ENCODE data around the gene MAGEF1.
"Not testable (repeated sequence)": the region's sequence is repeated elsewhere in the genome, so short reads cannot be mapped to it uniquely, and the experiment has no call there.

Gene MAGEF1

DNA sequence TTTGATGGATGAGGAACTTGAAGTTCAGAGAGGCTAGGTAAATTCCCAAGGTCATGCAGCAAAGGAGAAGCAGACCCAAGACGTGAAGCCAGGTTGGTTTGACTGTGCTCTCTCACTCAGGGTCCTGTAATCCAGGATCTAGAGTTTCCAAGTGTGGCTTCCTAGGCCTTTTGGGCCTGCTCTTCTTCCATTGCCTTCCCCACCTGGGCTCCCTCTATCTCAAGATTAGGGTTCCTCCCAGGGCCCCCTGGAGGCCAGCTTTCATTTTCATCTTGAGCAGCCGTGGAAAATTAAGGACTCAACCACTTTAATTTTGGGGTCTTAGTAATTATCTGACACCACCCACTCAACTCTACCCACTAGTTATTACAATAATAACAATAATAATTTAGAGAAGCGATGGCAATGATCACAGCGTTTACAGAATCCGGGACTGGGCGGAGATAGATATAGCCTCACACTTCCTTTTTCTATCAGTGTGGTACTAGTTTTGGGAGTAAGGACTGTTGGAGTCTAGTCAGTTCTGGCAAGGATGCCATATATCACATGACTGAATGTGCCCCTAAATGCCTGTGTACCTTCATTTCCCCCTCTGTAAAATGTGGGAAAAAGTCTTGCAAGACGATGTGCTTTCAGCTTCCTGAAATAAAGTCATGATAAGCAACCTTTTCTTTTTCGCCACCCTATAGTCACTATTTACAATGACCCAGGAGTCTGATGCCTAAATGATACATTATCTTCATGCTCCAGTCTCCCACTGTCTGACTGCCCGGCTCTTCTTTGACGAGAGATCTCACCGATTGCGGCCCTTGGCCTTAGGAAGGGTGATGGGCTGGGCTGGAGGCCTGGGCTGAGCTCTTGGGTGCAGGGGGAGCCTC is 30.2 kb upstream of the MAGEF1 start:
- peak; percentile 39 for DNase-seq

- peak; percentile 1 for DNase-seq
Observed at GRCh38 chr3:184741259-184741556, 29.3 kb upstream of the MAGEF1 start.

DNA sequence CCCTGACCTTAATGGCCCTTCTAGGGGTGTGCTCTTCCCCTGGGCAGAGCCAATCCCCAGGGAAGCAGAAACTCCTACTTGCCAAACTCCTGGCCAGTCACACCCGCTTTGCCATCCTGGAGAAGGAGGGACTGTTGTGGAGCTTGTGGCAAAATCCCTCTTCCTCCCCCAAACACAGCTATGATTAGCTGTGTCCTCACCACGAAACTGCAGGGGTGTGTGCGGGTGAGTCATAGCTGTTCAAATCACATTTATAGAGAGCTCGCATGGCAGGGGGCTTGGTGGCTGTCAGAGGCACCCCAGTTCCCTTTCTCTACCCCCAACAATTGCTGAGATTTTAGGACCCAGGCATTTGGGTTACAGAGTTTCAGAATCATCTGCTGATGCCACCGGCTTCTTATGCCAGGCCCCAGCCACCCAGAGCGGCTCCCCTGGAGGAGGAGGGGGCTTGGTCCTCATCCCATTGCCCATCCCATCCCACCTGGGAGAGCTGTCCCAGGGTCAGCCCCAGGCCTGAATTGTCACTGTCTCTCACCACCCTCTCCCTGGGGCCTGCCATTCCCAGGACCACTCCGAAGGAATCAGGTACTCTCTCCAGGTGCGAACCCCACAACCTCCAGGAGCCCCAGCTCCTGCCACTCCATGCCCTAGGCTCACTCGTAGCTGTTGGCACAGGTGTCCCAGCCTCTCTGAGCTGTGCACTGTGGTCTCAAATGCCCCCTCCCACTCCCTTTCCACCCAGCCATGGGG is 28.8 kb upstream of the MAGEF1 start:
- peak; percentile 45 for DNase-seq

DNA sequence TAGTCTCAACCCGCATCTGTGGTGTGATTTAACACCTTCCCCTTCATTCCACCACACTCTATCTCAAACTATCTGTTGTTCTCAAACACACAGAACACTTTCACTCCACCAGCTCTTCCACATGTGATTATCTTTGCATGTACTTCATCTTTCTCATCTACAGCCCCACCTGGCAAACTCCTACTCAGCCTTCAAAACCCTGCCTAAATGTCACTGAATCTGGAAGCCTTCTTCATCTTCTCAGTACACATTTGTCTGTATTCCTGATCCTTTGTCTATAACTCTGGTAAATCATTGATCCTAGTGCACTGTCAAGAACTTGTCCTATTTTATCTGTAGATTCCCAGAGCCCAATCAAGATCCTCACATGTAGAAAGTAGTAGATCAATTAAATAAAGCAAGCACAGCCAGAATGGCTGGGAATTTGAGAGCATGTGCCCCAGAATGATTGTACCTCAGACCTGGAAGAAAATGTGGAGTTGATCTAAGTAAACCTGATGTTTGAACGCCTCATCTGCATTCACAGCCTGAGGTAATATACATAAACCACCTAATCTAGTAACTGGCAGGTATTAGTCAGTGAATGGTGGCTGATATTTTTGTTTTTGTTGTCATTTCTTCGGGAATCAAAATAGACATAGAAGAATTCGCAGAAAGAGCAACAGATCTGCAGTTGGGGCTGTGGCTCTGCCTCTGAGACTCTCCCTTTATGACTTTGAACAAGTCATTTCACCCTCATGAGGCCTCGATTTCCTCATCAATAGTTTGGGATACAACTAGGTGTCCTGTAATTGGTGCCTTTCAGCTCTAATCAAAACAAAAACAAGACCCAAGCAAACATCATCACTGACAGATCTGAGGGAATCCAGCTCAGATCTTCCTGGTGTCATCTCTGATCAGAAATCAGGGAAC is 28.0 kb upstream of the MAGEF1 start:
- DNase-seq: peak; percentile 24

- DNase-seq: no peak
Observed at GRCh38 chr3:184738982-184739381, 27.1 kb upstream of the MAGEF1 start.

- no peak for DNase-seq
Observed at GRCh38 chr3:184738506-184738890, 26.6 kb upstream of the MAGEF1 start.

- DNase-seq: peak; percentile 37
Observed at GRCh38 chr3:184737641-184738505, 26.0 kb upstream of the MAGEF1 start.

- DNase-seq: peak; percentile 18
Observed at GRCh38 chr3:184737063-184737462, 25.2 kb upstream of the MAGEF1 start.

GRCh38 chr3:184734903-184735701 is 23.2 kb upstream of the MAGEF1 start:
- peak; percentile 38 for DNase-seq

DNA sequence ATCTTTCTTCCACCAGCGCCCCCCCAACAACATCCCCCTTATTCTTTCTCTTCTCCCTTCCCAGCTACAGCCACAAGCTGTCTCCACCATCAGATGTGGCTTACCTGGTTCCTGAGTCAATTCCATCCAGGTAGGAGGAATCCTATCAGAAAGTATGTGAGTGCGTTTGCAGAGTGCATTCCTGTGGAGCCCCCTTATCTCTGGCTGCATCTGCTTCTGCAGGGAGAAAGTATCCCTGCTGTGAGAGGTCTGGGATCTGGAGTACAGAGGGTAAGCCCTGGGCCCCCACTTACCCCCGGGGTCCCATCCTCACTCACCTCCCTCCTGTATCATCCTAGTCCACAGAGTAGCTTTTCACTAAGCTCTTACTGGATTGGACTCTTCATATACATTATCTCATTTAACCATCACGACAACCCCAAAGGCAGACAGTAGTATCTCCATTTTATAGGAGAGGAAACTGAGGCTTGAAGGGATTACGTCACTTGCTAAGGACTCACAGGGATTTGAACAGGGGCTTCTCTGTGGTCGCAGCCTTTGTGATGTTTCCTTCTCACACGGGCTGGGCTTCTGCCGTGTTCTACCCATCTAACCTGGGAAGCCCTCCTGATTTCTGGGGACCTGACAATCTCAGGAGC is 22.2 kb upstream of the MAGEF1 start:
- DNase-seq: no peak

GRCh38 chr3:184733181-184733580 is 21.3 kb upstream of the MAGEF1 start:
- DNase-seq: no peak

GRCh38 chr3:184731786-184732537 is 20.1 kb upstream of the MAGEF1 start:
- no peak for DNase-seq

- no peak for DNase-seq
Observed at GRCh38 chr3:184730924-184731323, 19.1 kb upstream of the MAGEF1 start.

DNA sequence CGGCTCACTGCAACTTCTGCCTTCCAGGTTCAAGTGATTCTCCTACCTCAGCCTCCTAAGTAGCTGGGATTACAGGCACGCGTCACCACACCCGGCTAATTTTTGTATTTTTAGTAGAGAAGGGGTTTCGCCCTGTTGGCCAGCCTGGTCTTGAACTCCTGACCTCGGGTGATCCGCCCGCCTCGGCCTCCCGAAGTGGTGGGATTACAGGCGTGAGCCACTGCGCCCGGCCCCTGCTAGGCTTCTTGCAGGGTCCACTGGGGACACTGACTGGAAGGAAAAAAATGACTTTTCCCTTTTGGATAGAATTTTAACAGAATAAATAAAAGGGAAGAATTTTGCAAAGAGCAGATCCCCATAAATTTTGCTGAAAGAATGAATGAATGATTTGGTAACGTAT is 17.3 kb upstream of the MAGEF1 start:
- not testable (repeated sequence) for DNase-seq

DNA sequence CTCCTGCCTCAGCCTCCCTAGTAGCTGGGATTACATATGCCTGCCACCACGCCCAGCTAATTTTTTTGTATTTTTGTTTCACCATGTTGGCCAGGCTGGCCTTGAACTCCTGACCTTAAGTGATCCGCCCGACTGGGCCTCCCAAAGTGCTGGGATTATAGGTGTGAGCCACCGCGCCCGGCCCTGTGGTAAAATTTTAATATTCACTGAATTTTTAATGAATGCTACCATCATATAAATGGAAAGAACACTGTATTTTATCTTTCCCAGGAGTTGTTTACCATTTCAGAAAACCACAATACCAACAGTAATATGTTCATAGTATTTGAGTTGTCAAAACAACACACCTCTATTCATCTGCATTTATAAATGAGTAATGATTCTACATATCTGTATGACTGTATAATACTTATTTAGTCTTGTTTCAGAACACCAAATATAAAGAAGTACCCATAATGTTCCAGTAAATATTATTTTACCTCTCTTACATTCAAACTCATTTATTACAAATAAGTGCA is 16.2 kb upstream of the MAGEF1 start:
- DNase-seq: no peak

DNA sequence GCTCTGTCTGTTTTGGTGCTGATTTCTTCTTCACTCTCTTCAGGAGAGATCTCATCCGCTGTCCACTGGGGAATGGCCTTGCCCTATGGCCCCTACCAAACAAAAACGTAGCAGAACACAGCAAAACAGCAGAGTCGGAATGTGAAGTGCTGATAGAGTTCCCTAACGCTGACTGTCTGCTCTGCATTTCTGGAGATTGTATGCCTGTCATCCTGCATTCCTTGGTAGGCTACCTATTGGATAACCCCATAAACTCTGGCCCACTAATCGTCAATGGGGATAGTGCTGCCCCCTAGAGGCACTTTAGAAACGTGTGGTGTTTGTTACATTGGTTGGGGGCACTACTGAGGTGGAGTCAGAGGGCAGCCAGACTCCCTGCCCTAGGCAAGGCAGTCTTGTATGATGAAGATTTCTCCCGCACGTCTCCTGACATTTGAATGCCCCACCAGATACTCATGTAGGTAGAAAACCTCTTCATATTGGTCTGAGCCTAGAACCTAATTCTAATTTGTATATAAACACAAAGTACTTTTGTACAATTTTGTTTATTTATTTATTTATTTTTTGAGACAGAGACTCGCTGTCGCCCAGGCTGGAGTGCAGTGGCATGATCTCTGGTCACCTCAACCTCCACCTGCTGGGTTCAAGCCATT is 15.6 kb upstream of the MAGEF1 start:
- DNase-seq: peak; percentile 73

GRCh38 chr3:184726497-184726896 is 14.6 kb upstream of the MAGEF1 start:
- DNase-seq: no peak

DNA sequence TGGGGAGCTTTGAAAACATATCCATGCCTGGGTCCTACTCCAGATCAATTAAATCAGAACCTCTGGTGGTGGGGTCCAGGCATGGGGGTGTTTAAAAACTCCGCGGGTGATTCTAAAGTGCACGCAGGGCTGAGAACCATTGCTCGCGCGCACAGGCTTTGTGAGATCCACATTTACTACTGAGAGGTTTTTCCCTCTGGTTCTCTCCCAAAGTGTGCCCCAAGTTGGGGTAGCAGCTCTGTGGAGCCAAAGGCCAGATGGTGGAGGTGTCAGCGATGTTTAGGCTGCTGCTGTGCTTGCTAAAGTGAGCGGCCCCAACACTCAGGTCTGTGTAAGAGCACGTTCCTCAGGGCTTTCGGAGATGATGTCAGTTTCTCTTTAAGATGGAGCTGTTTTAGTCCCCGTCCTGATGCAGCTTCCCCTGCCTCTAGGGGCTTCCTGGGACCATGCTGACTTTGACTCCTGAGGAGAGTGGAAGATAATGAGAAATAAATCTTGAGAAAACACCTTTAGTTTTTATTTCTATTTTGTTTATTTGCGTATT is 13.4 kb upstream of the MAGEF1 start:
- no peak for DNase-seq

GRCh38 chr3:184724699-184725098 is 12.8 kb upstream of the MAGEF1 start:
- DNase-seq: no peak

Data from right forelimb (tissue), 1 donor.